BLaER1 (cell line): ENCODE measurements around the gene ESRRA.

Experiments used
- H3K27ac ChIP-seq: shearing (Covaris generic); formaldehyde crosslinking; 2 replicates; pipeline ENCODE4 v1.8.1; 2022
- H3K27me3 ChIP-seq: shearing (Covaris generic); formaldehyde crosslinking; 2 replicates; pipeline ENCODE4 v1.8.1; 2022
- H3K36me3 ChIP-seq: shearing (Covaris generic); formaldehyde crosslinking; 2 replicates; pipeline ENCODE4 v1.8.1; 2022
- H3K4me1 ChIP-seq: shearing (Covaris generic); formaldehyde crosslinking; 2 replicates; pipeline ENCODE4 v1.8.1; 2022
- H3K4me2 ChIP-seq: shearing (Covaris generic); formaldehyde crosslinking; 2 replicates; pipeline ENCODE4 v1.8.1; 2022
- H3K4me3 ChIP-seq: shearing (Covaris generic); formaldehyde crosslinking; 2 replicates; pipeline ENCODE4 v1.8.1; 2022
- H3K9ac ChIP-seq: shearing (Covaris generic); formaldehyde crosslinking; 2 replicates; pipeline ENCODE4 v1.8.1; 2022
- H3K9me3 ChIP-seq: shearing (Covaris generic); formaldehyde crosslinking; 2 replicates; pipeline ENCODE4 v1.8.1; 2022
- H4K20me1 ChIP-seq: shearing (Covaris generic); formaldehyde crosslinking; 2 replicates; pipeline ENCODE4 v1.8.1; 2022
- Cebpa-rat ChIP-seq: shearing (Covaris generic); IDR thresholded peaks from 2 replicates; pipeline ENCODE4 v1.8.1; 2022

The ESRRA gene

GRCh38 chr11:64362339-64362738 is 57.0 kb downstream of the ESRRA start:
- Histone ChIP-seq H3K9ac (no peak overlapping the region), H3K4me1 (peaks cover 59% of the 10 kb centered on the region), H3K27me3 (no peaks in the 10 kb centered on the region), H3K4me2 (no peak overlapping the region), H3K27ac (no peak overlapping the region), H4K20me1 (peaks cover 19% of the 10 kb centered on the region; the same call in 1 of the 2 replicates), H3K36me3 (peaks cover 66% of the 10 kb centered on the region), H3K4me3 (no peak overlapping the region), H3K9me3 (no peaks in the 10 kb centered on the region)
- TF ChIP-seq Cebpa-rat = no peak

- H3K9me3 ChIP-seq = peaks cover 2% of the 10 kb centered on the region
- no peak overlapping the region for H3K9ac ChIP-seq
- peaks cover 87% of the 10 kb centered on the region for H3K36me3 ChIP-seq
- H3K4me1 ChIP-seq = peaks cover 40% of the 10 kb centered on the region
- H4K20me1 ChIP-seq = peaks cover 18% of the 10 kb centered on the region; the same call in 1 of the 2 replicates
- no peak for TF ChIP-seq Cebpa-rat
- H3K4me3 ChIP-seq = no peak overlapping the region
- no peaks in the 10 kb centered on the region for H3K27me3 ChIP-seq
- peak overlapping the region; percentile 26 for H3K4me2 ChIP-seq
- H3K27ac ChIP-seq = no peak overlapping the region
These were observed 59.1 kb downstream of the ESRRA start for GRCh38 chr11:64364435-64364834.

GRCh38 chr11:64364911-64365310 is 59.6 kb downstream of the ESRRA start:
- Histone ChIP-seq H3K27me3 (no peaks in the 10 kb centered on the region), H3K4me2 (peak overlapping the region; percentile 26), H3K27ac (no peak overlapping the region), H3K9me3 (peaks cover 7% of the 10 kb centered on the region), H3K4me3 (no peak overlapping the region), H4K20me1 (peaks cover 13% of the 10 kb centered on the region; the same call in 1 of the 2 replicates), H3K36me3 (peaks cover 91% of the 10 kb centered on the region), H3K9ac (no peak overlapping the region), H3K4me1 (peaks cover 40% of the 10 kb centered on the region)
- TF ChIP-seq Cebpa-rat = no peak
